Measurements from ENCODE around the gene GSKIP.

DNA sequence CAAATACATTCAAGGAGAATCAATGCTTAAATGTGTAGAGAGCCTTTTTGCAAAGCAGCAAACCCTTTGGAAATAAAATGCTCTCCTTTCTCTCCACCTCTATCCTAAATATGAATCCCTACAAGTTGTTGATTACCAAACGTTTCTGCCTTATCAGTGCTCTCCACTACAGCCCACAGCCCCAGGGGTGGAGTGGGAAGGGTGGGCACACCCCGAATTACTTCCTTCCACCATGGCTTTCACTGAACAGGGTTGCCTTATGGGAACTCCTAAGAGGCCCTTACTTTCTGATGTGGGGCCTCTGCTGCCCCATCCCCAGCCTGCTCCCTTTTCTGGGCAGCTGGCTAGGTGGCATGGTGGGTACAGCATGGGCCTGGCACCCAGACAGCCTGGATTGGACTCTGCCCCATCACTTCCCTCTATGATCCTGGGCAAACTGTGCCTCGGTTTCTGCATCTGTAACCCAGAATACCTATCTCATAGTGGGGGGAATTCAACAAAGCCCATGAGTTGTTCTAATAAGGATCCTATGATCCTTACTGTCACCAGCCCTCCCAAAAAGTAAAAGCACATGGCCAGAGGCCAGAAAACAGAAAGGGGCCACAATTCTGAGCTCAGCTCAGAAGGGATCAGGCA, 44.7 kb downstream of the GSKIP start:
- TF ChIP-seq, protein P1, sequence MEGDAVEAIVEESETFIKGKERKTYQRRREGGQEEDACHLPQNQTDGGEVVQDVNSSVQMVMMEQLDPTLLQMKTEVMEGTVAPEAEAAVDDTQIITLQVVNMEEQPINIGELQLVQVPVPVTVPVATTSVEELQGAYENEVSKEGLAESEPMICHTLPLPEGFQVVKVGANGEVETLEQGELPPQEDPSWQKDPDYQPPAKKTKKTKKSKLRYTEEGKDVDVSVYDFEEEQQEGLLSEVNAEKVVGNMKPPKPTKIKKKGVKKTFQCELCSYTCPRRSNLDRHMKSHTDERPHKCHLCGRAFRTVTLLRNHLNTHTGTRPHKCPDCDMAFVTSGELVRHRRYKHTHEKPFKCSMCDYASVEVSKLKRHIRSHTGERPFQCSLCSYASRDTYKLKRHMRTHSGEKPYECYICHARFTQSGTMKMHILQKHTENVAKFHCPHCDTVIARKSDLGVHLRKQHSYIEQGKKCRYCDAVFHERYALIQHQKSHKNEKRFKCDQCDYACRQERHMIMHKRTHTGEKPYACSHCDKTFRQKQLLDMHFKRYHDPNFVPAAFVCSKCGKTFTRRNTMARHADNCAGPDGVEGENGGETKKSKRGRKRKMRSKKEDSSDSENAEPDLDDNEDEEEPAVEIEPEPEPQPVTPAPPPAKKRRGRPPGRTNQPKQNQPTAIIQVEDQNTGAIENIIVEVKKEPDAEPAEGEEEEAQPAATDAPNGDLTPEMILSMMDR (IDR thresholded peaks at IDR 0.05) = no peak
- TF ChIP-seq EP300 (IDR thresholded peaks at IDR 0.05) = no peak
